ENCODE measurements around the gene TNFSF4. TPM values are rescaled to one million over a fixed set of nuclear protein-coding genes. Genes with fewer than 3 reads are reported as not detected.

Gene TNFSF4
- total RNA-seq, 2 donors from 2014 or later, result 1.0 to 1.4 TPM

DNA sequence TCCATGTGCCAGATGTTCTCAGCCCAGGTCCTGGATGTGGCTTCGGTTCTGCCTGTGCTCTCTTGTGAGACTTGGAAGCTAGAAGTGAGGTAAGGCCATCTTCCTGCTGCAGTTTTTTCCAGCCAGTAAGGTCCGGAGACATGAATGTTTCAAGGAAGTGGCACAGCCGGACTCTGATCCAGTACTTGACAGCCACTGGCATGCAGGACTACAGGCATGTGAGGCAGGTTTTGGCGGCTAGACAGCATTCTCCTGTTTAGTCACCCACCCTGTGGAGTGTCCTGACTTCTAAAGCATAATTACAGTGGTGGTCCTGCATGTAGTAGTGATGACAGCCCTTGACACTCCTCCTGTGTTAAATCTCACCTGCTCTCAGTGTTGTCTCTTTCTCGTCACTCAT is 72.3 kb downstream of the TNFSF4 start:
- Histone ChIP-seq H3K36me3 (no peaks in the 10 kb centered on the region), H3K4me1 (no peaks in the 10 kb centered on the region), H3K27me3 (no peaks in the 10 kb centered on the region), H3K9me3 (no peaks in the 10 kb centered on the region), H3K27ac (no peak overlapping the region), H3K4me3 (no peak overlapping the region)
- DNase-seq (ENCODE audit: low spot score), result no peak
- no peak for TF ChIP-seq CTCF (IDR thresholded peaks at IDR 0.05)

GRCh38 chr1:173134029-173134428 is 73.1 kb downstream of the TNFSF4 start:
- Histone ChIP-seq H3K27me3 (no peaks in the 10 kb centered on the region), H3K4me3 (no peak overlapping the region), H3K4me1 (no peaks in the 10 kb centered on the region), H3K9me3 (no peaks in the 10 kb centered on the region), H3K27ac (no peak overlapping the region), H3K36me3 (no peaks in the 10 kb centered on the region)
- no peak for DNase-seq (ENCODE audit: low spot score)
- TF ChIP-seq CTCF (IDR thresholded peaks at IDR 0.05), result no peak

Other genes starting within 250 kb of the TNFSF4 start
- not detected for gene TNFSF18, start 156.4 kb downstream of the TNFSF4 start, total RNA-seq

All from right atrium auricular region (tissue), 2 donors.